ENCODE measurements around the gene GBF1. TPM values are rescaled to one million over a fixed set of nuclear protein-coding genes. Genes with fewer than 3 reads are reported as not detected.
"Not testable (repeated sequence)": the region's sequence is repeated elsewhere in the genome, so short reads cannot be mapped to it uniquely, and the experiment has no call there.

The GBF1 gene
- 10 to 100 TPM; 40.1 to 40.6 TPM for total RNA-seq

GRCh38 chr10:102245082-102245931 is at the start of gene GBF1:
Gene GBF1, plus strand, starts transcription at chr10:102245532. Its CDS starts 13,407 bp downstream, at chr10:102258939.
- Mint-ChIP-seq H3K27ac (peak within 1 kb of the TSS; percentile 91), H3K27me3 (peaks cover 16% of the 10 kb centered on the region), H3K4me1 (peaks cover 37% of the 10 kb centered on the region), H3K9me3 (no peaks in the 10 kb centered on the region), H3K4me3 (peak within 1 kb of the TSS; percentile 98), H3K36me3 (peaks cover 18% of the 10 kb centered on the region)
- ATAC-seq (ENCODE audit: low read depth) (peak; percentile 94), DNase-seq (peak; percentile 87)
- POLR2A ChIA-PET = interaction anchor here (0.8 to 1.9 kb wide), 12 partner anchors 14 to 191 kb away, joined by 3 to 7 read pairs (median 4); partner anchors contain the start of genes FBXL15 and NFKB2

GRCh38 chr10:102196893-102197292 is 48.4 kb upstream of the GBF1 start:
- DNase-seq (no peak), ATAC-seq (ENCODE audit: low read depth) (no peak)
- POLR2A ChIA-PET = no interaction called here

GRCh38 chr10:102198027-102198426 is 47.3 kb upstream of the GBF1 start:
- POLR2A ChIA-PET = no interaction called here
- peaks cover 7% of the 10 kb centered on the region for H3K9me3 Mint-ChIP-seq
- no peak for DNase-seq
- no peak for ATAC-seq (ENCODE audit: low read depth)
- no peak overlapping the region for H3K4me3 Mint-ChIP-seq
- H3K27ac Mint-ChIP-seq = no peak overlapping the region
- H3K27me3 Mint-ChIP-seq = no peaks in the 10 kb centered on the region
- H3K36me3 Mint-ChIP-seq = peaks cover 7% of the 10 kb centered on the region
- H3K4me1 Mint-ChIP-seq = peaks cover 4% of the 10 kb centered on the region

More at GRCh38 chr10:102196893-102197292, 48.4 kb upstream of the GBF1 start:
- H3K27ac Mint-ChIP-seq = no peak overlapping the region
- peaks cover 6% of the 10 kb centered on the region for H3K36me3 Mint-ChIP-seq
- no peaks in the 10 kb centered on the region for H3K4me1 Mint-ChIP-seq
- peaks cover 9% of the 10 kb centered on the region for H3K9me3 Mint-ChIP-seq
- no peaks in the 10 kb centered on the region for H3K27me3 Mint-ChIP-seq
- H3K4me3 Mint-ChIP-seq = no peak overlapping the region

GRCh38 chr10:102200751-102201640 is 44.3 kb upstream of the GBF1 start:
- Mint-ChIP-seq H3K27me3 (no peaks in the 10 kb centered on the region), H3K36me3 (peaks cover 7% of the 10 kb centered on the region), H3K4me1 (peaks cover 4% of the 10 kb centered on the region), H3K27ac (no peak overlapping the region), H3K4me3 (no peak overlapping the region), H3K9me3 (peaks cover 9% of the 10 kb centered on the region)
- no peak for ATAC-seq (ENCODE audit: low read depth)
- no peak for DNase-seq
- POLR2A ChIA-PET = no interaction called here

GRCh38 chr10:102202386-102202785 is 42.9 kb upstream of the GBF1 start:
- H3K9me3 Mint-ChIP-seq = peaks cover 8% of the 10 kb centered on the region
- no peak for DNase-seq
- H3K27ac Mint-ChIP-seq = peak overlapping the region; percentile 1
- ATAC-seq (ENCODE audit: low read depth) = no peak
- H3K4me1 Mint-ChIP-seq = peaks cover 4% of the 10 kb centered on the region
- H3K36me3 Mint-ChIP-seq = peaks cover 7% of the 10 kb centered on the region
- no peak overlapping the region for H3K4me3 Mint-ChIP-seq
- POLR2A ChIA-PET = no interaction called here
- no peaks in the 10 kb centered on the region for H3K27me3 Mint-ChIP-seq

GRCh38 chr10:102208311-102209035 is 36.9 kb upstream of the GBF1 start:
- H3K27me3 Mint-ChIP-seq = peaks cover 5% of the 10 kb centered on the region
- no peak overlapping the region for H3K4me3 Mint-ChIP-seq
- DNase-seq (no peak), ATAC-seq (ENCODE audit: low read depth) (no peak)
- no peak overlapping the region for H3K27ac Mint-ChIP-seq
- H3K36me3 Mint-ChIP-seq = no peaks in the 10 kb centered on the region
- POLR2A ChIA-PET = interaction anchor here (0.6 to 1.1 kb wide), 2 partner anchors 21 to 125 kb away, joined by 3 read pairs; no protein-coding TSS in a partner anchor
- peaks cover 2% of the 10 kb centered on the region for H3K9me3 Mint-ChIP-seq
- H3K4me1 Mint-ChIP-seq = peaks cover 2% of the 10 kb centered on the region

- POLR2A ChIA-PET = no interaction called here
These were observed 33.6 kb upstream of the GBF1 start for GRCh38 chr10:102211615-102212299.

GRCh38 chr10:102213599-102213998 is 31.7 kb upstream of the GBF1 start:
- H3K9me3 Mint-ChIP-seq; H3K4me1 Mint-ChIP-seq; H3K4me3 Mint-ChIP-seq; DNase-seq; POLR2A ChIA-PET; ATAC-seq (ENCODE audit: low read depth); H3K36me3 Mint-ChIP-seq; H3K27ac Mint-ChIP-seq: not testable (repeated sequence)
- peaks cover 23% of the 10 kb centered on the region for H3K27me3 Mint-ChIP-seq

More at GRCh38 chr10:102211615-102212299, 33.6 kb upstream of the GBF1 start:
- DNase-seq (no peak), ATAC-seq (ENCODE audit: low read depth) (no peak)
- Mint-ChIP-seq H3K36me3 (no peaks in the 10 kb centered on the region), H3K4me3 (no peak overlapping the region), H3K27me3 (peaks cover 20% of the 10 kb centered on the region), H3K9me3 (no peaks in the 10 kb centered on the region), H3K27ac (no peak overlapping the region), H3K4me1 (peaks cover 4% of the 10 kb centered on the region)

- ATAC-seq (ENCODE audit: low read depth) (no peak), DNase-seq (no peak)
- POLR2A ChIA-PET = interaction anchor here (0.6 kb wide), 1 partner anchor 25 kb away, joined by 3 read pairs; no protein-coding TSS in a partner anchor
- H3K9me3 Mint-ChIP-seq = no peaks in the 10 kb centered on the region
- H3K27me3 Mint-ChIP-seq = peaks cover 34% of the 10 kb centered on the region
- no peak overlapping the region for H3K27ac Mint-ChIP-seq
- H3K36me3 Mint-ChIP-seq = no peaks in the 10 kb centered on the region
- H3K4me1 Mint-ChIP-seq = no peaks in the 10 kb centered on the region
- H3K4me3 Mint-ChIP-seq = no peak overlapping the region
These were observed 26.0 kb upstream of the GBF1 start for GRCh38 chr10:102219370-102219769.

- POLR2A ChIA-PET = no interaction called here
- ATAC-seq (ENCODE audit: low read depth) = no peak
- H3K4me1 Mint-ChIP-seq = peaks cover 1% of the 10 kb centered on the region
- no peak overlapping the region for H3K27ac Mint-ChIP-seq
- no peak for DNase-seq
- H3K9me3 Mint-ChIP-seq = no peaks in the 10 kb centered on the region
- peaks cover 33% of the 10 kb centered on the region for H3K27me3 Mint-ChIP-seq
- H3K4me3 Mint-ChIP-seq = no peak overlapping the region
- no peaks in the 10 kb centered on the region for H3K36me3 Mint-ChIP-seq
These were observed 24.7 kb upstream of the GBF1 start for GRCh38 chr10:102220612-102221011.

- H3K27me3 Mint-ChIP-seq = peaks cover 38% of the 10 kb centered on the region
- H3K27ac Mint-ChIP-seq = no peak overlapping the region
- no peaks in the 10 kb centered on the region for H3K9me3 Mint-ChIP-seq
- H3K4me3 Mint-ChIP-seq = no peak overlapping the region
- no peak for ATAC-seq (ENCODE audit: low read depth)
- DNase-seq = no peak
- no peaks in the 10 kb centered on the region for H3K36me3 Mint-ChIP-seq
- POLR2A ChIA-PET = no interaction called here
- H3K4me1 Mint-ChIP-seq = peaks cover 10% of the 10 kb centered on the region
These were observed 22.5 kb upstream of the GBF1 start for GRCh38 chr10:102222797-102223196.
